Cerebellar cortex (tissue), 1 donor: Measurements from ENCODE around the gene SERPINE1.
A peak's percentile ranks its signal among the peaks of the same experiment; 100 is the strongest.

Experiments used
- DNase-seq: peaks from one replicate; pipeline ENCODE4 v3.0.0-alpha.2; 2015; ENCODE audit warnings: low spot score

SERPINE1 gene

GRCh38 chr7:101156866-101157589 lies 30.1 kb downstream of the SERPINE1 start:
- no peak for DNase-seq

DNA sequence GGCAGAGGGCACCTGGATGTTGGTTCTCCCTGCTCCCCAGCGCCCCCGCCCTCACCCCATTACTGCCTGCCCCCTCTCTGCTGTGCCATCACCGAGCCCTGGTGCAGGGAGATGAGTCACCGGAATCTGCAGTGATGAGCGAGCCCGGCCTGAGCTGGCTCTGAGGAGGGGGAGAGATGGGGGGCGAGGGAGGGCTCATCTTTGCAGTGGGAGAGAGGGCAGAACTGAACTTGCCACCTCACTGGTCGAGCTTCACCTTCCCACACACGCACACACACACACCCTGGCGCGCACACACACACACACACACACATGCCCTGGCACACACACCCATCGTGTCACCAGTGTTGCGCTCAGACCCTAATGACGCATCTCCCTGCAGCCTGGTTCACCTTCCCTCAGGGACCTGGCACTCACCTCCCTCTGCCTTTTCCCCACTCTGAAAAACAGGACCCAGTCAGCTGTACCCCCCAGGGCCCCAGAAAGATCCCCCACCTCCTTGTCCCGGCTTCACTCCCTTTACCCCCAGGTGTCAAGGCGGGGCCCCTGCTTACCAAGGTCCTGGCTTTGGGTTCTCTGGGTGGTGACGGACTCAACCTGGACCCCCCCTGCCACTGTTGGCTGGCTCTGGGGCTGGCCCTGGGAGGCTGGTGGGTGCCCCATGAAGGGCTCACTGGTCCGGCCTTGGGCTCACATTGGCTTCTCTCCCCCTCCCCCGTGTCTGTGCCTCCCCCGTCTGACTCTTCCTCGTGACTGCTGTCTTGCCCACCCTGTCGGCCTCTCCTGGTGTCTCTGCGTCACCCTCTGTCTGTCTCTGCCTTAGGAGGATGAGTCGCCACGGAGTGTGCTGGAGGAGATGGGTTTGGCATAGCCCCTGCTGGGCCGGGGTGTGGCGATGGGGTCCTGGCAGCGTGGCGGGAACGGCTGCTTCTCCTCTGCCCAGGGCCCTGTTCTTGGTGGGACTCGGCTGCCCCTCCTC lies 33.1 kb downstream of the SERPINE1 start:
- DNase-seq, result no peak

GRCh38 chr7:101160910-101161309 lies 34.0 kb downstream of the SERPINE1 start:
- DNase-seq, result no peak

DNA sequence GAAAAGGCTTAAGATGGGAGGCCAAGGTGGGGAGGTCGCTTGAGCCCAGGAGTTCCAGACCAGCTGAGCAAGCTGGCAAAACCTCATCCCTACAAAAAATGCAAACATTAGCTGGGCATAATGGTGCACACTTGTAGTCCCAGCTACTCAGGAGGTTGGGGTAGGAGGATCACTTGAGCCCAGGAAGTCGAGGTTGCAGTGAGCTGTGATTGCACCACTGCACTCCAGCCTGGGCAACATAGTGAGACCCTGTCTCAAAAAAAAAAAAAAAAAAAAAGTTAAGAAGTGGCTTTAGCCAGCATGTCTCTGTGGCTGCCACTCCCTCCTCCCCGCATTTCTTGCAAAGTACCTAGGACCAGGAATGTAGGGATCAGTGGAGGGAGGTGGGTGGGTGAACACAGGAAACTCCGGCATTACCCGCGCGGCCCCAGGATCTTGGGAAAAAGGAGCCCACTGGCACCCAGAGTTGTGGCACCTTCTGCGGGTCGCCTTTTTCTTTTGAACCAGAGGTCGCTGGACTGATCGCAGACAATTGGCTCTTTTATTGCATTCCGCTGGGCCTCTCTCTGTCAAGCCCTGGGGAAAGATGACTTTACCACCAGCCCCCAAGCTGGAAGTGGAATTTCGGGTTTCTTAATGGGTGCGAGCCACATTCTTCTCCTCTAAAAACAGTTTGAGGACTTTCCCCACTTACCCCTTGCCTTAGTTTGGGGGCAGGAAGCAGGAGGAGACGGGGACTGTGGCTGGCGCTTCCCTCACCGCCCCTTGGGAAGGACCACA lies 35.0 kb downstream of the SERPINE1 start:
- DNase-seq, result no peak

DNA sequence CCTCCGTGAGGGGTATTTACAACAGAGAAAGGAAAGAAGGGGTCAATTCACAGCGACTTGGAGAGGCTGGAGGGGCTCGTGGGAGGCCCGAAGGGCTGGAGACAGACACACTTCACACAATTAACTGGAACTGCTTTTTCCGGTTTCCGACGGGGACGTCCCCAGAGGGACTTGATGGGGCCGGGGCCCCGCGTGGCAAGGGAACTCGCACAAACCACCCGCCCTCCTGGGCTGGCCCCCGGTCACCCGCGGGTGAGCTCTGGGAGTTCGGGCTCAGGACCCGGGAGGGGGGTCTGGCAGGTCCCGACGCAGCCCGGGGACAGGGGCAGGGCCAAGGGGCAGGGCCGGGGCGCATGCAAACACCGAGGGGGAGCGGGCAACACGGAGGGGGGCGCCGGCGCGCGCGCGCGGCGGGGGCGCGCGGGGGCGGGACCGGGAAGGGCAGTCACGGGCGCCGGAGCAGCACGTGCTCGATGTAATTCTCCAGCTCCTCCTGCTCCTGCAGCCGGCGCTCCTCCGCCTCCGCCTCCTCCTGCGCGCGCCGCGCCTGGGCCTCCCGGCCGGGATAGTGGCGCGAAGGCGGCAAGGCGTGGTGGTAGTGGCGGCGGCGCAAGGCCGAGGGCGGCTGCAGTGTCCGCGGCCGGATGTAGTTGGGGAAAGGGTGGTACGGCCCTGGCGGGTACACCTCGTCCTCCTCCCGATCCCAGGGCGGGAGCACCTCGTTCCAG lies 35.8 kb downstream of the SERPINE1 start:
- DNase-seq, result peak; percentile 70

GRCh38 chr7:101163279-101164070 lies 36.6 kb downstream of the SERPINE1 start:
- DNase-seq, result peak; percentile 73

DNA sequence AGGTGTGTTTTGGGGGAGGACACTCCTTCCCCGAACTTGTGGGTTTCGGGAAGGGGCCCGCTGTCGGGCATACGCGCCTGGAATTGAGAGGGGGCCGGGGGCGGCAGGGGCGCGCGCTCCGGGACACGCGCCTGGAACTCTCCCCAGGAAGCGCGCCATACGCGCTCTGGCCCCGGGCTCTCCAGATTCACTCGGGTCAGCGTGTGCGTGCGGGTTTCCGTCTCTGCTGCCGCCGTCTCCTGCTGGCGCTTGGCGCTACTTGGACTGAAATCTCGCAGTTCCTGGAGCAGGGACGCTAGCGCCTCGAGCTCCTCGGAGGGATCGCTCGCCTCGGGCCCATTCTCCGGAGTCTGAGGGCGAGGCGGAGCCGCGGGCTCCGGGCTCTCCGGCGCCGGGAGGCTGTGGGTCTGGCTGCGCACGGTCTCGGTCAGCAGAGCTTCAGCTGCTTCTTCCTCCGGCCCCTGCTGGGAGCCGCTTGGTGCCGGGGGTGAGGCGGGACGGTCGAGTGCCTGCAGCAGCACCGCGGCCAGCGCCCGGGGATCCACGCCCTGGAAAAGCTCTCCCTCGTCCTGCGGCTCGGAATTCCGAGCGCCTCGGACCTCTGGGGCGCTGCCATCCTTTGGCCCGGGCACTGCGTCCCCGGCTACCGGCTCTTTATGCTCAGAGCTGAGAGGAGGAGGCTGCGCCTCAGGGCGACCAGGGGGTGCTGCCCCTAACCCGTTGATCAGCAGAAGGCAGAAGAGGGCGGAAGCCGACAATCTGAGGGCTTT lies 37.4 kb downstream of the SERPINE1 start:
- no peak for DNase-seq

DNA sequence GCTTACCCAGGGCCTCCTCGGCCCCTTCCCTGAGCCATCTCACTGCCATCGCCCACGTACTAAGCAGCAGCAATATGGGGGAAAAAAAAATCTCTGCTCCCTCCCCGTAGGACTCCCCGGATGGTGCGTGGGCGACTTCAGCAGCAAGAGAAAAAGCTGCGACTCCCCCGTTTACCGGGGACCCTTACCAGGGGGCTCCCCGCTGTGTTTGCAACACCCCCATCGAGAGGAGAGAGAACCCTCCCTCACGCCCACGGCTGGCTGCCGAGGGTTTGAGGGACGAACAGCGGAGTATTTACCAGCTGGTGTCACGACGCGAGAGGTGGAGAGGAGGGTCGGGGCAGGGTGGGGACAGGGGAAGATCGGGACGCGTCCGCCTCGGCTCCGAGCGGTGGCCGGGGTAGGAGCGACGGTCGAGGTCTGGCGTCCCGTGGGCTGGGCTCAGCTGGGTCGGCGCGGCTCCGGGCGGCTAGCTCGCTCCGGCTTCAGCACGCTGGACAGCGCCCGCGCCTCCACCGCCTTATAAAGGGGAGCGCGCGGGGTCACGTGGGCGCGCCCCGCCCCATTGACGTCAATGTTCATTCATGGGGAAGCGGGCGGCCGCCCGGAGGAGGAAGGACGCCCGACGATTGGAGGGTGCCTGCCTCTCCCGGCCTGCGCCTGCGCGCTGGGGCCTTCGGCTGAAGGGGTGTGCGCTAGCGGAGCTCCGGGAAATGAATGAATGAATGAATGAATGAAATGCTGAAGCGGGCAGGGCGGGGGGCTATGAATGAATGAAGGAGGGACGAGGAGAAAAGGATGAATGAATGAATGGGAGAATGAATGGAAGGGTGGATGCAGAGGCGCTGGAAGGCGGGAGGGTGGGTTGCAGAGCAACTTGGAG lies 38.4 kb downstream of the SERPINE1 start, which contains the start of gene VGF:
VGF (minus strand) TSS at position 495 of the 883 bp plus-strand sequence. CDS start 726 bp downstream, outside the sequence.
- DNase-seq, result peak; percentile 93

DNA sequence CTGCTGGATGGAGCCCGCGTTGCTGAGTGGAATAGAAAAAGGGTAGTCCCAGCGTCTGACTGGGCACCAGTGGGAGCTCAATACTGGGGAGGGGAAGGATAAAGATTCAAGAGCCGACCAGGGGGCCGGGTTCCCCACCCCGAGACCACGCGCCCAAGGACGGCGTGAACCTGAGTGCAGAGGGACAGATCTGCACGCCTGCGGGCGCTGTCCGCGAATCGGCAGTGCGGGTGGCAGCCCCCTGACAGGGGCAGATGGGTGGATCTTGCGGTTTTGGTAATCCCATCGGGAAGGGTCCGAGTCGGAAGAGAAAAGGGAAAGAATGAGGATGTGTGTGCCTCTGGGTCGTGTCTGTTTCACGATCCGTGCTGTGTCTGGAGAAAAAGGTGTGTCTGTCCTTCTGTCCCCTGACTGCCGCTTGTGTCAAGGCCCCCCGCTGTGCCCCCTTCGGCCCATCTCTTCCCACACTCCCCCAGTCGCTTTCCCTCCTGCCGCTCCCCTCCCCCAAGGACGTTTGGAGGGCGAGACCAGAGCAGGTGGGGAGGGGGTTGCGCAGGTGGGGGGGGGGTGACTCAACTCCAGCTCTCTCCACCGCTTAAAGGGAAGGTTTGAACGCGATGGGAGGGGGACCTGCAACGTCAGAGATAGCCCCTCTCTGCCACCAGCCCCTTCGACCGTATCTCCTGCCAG lies 39.2 kb downstream of the SERPINE1 start:
- no peak for DNase-seq

DNA sequence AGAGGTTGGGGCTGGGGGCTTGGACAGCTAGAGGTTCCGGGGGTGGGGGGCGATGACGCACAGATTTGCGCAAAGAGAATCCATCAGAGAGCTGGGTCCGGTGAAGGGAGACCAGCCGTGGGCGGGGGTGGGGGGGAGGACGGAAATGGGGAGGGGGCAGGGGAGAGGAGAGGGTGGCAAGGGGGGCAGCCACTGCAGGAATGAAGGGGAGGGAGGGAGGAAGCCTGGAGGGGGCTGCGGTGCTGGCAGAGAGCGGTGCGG lies 39.7 kb downstream of the SERPINE1 start:
- no peak for DNase-seq

DNA sequence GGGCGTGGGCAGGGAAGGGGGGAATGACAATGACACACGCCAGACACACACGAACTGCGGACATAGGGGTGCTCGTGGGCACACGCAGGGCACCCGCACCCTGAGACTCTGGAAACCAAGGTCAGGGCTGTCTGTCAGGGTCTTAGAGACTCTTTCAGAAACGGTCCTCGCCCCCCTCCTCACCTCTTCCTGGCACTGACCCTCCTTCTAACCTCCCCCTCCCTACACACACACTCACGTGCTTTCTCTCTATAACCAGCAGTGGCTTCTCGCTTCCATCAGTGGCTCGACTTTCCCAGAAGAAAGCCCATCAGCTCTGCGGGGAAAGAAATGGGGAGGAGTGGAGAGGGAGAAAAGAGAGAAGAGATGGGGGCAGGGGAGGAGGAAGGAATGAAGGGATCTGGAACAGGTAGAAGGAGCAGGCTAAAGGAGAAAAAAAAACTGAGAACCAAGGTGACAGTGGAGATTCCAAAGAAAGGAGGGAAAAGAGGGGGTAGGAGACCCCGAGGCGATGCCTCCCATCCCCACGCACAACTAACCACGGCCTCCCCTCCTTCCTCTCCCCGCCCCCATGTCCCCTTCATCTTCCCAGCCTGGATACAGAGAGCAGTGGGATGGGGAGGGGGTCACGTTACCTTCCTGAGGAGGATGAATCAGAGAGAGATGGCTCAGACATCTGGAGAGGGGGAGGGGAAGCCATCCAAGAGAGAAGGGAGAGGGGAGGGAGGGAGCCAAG lies 40.2 kb downstream of the SERPINE1 start:
- DNase-seq, result no peak

GRCh38 chr7:101167645-101168411 lies 40.9 kb downstream of the SERPINE1 start:
- no peak for DNase-seq

DNA sequence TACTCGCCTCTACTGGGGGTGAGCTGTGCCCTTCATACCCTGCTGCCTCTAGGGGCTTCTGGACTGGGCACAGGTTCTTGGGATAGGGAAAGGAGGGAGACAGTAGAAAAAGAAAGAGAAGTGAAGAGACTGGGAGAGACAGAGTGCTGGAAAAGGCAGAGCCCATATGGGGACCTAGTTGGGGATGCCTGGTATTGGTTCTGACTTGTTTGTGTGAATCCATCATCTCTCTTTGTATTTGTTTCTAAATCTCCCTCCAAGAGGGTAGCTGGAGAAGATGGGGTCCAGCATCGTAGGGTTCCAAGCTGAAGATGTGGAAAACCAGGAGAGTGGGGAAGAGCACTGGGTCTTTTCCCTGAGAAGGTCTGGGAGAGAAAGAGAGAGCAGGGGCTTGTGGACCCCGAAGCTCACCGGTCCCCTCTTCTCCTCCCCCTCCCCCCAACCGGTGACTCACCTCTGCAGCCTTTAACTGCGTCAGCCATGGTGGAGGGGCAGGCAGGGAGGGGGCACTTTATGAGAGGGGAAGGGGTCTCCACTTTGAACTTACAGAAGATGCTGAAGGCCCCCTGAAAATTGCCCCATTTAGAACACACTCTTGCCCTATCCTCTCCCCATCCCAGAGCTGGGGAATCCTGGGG lies 41.6 kb downstream of the SERPINE1 start:
- DNase-seq, result no peak

DNA sequence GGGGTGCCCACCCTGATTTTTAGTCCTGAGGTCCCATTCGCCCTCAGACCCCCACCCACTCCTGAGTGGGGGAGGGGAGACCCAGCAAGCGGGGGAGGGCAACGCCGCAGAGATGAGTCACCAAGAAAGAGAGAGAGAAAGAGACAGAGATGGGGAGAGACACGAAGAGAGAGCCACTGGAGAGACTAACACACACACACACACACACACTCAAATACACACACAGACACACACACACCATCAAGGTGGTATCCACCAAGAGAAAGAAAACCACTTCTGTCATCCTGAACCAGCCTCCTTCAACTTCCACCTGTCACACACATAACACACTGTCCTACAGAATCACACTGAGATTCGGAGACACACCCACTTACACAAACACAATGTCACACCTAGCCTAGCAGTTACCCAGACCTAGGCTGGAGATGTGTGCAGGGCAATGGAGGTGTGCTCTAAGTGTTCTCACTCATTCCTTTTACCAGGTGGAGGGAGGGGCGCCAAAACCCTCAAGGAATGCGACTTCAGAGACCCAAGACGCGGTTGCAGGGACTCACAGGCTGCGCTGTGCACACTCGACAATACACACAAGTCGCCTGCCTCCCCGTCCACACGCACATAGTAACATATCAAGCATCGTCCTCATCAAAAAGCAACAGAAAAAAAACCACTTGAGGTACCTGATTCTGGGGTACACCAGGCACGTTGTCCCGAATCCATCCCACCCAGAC lies 42.4 kb downstream of the SERPINE1 start:
- peak; percentile 69 for DNase-seq

DNA sequence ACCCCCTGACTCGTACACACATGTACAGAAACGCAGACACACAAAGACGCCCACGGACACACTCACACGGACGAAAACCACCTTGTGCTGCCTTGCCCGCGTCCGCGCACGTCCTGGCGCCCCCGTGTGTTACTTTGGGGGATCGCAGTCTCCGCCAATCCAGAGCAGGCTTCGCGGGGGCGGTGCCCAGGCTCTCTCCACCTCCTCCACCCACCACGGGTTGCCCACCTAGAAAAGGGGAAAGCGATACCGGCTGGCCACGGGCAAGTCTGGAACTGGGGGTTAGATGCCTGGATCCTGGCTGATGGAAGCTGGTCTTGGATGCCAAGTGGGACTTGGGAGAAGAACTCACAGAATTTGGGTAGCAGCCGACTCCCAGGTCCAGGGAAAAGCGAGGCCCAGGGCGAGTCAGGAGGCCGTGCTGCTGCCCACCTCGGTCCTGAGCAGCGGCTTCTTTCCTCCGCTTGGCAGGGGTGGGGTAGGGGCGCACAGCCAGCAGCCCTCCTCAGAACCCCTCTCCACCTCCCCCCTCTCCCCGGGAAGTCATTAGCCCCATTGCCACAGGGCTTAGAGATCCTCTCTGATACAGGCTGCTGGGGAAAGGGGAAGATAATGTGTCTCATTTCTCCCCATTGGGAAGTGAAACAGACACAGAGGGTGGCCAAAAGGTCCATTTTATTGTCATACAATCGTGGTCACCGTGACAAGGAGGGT lies 43.1 kb downstream of the SERPINE1 start:
- DNase-seq, result peak; percentile 69
